ENCODE results near the gene PARP1.
"Not testable (repeated sequence)": the region's sequence is repeated elsewhere in the genome, so short reads cannot be mapped to it uniquely, and the experiment has no call there.

Gene PARP1

DNA sequence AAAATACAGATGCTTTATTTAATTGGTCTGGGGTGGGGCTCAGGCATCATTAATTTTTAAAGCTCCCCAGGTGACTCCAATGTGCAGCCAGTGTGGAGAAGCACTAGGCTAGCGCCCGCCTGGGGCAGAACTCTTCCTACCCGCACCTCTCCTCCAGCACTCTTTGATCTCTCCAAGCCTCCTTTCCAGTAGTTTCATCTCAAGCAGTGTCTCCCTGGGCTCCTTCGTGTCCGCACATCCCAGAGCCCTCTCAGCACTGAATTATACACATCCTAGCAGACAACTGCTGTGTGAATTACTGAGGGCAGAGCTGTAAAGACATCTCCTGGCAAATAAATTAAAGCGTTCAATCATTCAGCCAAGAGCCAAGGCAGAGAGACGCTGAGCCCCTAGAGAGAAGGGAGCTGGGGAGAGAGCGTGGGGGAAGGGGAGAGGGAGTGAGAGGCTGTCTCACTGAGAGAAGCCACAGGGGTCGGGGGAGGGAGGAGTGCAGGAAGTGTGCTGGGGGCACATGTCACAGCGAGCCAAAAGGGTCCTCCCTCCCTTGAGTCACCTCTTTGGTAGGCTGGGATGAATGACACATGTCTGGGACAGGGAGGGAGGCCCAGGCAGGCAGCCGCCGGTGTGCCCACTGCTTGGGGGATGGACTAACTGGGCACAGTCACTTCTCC is 21.0 kb upstream of the PARP1 start:
- DNase-seq: no peak

GRCh38 chr1:226428348-226428747 is 20.5 kb upstream of the PARP1 start:
- DNase-seq: no peak

- DNase-seq: no peak
These were observed 19.2 kb upstream of the PARP1 start for GRCh38 chr1:226427131-226427530.

GRCh38 chr1:226426395-226426794 is 18.5 kb upstream of the PARP1 start:
- not testable (repeated sequence) for DNase-seq

DNA sequence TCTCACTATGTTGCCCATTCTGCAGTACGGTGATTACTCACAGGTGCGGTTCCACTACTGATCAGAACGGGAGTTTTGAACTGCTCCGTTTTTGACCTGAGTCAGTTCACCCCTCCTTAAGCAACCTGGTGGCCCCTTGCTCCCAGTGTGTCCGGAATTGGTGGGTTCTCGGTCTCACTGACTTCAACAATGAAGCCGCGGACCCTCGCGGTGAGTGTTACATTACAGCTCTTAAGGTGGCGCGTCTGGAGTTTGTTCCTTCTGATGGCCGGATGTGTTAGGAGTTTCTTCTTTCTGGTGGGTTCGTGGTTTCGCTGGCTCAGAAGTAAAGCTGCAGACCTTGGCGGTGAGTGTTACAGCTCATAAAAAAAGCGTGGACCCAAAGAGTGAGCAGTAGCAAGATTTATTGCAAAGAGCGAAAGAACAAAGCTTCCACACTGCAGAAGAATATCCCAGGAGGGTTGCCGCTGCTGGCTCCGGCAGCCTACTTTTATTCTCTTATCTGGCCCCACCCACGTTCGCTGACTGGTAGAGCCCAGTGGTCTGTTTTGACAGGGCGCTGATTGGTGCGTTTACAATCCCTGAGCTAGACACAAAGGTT is 17.6 kb upstream of the PARP1 start:
- DNase-seq: peak; percentile 19 to 47

GRCh38 chr1:226425004-226425378 is 17.1 kb upstream of the PARP1 start:
- peak in 1 of 2 donors; percentile 12 for DNase-seq

DNA sequence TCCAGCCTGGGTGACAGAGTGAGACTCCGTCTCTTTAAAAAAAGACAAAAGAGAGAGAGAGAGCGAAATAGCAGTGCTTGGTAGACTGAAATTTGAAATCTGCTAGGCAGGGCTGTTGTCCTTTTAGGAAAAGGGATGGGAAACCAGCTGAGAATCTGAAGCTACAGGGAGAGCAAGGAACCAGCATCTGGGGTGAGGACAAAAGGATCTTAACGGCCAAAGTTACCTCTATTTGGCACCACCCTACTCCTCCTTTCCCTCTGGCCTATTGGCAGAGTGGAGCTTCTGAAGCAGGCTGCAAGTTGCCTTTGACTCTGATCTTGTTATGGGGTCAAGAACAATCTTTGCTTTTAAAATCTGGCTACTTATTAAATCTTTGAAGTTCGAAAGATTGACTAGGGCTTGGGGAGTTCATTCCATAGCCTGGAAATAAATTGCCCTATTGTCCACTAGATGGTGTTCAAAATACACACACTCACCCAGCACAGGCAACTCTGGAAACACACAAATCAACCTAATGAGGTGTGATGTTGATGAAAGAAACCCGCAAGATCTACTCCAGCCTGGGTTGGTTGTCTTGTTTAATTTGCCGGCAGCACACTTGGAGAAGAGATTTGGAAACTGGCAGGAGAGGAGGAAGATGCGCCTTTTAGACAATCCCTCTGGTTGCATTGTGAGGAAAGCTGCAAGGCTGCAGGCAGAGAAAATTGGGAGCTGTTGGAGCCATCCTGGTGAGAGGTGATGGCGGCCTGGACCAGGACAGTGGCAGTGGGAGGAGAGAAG is 16.5 kb upstream of the PARP1 start:
- DNase-seq: peak in 1 of 2 donors; percentile 54

GRCh38 chr1:226422478-226422877 is 14.6 kb upstream of the PARP1 start:
- DNase-seq: no peak

DNA sequence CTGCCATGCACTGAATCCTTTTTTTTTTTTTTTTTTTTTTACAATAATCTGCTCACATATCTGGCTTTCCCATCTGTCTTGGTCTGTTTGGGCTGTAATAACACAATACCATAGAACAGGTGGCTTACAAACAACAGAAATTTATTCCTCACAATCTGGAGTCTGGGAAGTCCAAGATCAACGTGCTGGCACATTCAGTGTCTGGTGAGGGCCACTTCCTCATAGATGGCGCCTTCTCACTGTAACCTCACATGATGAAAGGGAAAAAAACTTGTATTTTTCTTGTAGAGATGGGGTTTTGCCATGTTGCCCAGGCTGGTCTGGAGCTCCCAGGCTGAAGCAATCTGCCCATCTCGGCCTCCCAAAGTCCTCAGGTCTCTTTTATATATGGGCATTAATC is 13.0 kb upstream of the PARP1 start:
- no peak for DNase-seq

DNA sequence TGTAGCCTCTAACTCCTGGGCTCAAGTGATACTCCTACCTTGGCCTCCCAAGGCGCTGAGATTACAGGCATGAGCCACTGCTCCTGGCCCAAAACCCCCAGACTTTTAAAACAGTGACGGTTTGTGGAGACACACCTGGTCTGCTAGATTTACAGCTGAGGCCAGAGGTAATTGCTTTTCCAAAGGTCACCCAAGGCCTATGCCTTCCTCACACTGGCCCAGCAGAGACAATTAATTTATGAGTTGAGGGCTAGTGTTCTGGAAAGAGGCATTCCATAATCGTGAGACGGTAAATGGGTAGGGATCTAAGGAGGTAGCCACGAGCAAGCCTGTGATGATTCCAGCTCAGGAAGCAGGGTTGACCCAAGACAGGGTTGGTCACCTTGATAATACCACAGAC is 12.4 kb upstream of the PARP1 start:
- no peak for DNase-seq

- DNase-seq: no peak
These were observed 11.6 kb upstream of the PARP1 start for GRCh38 chr1:226419284-226420029.

GRCh38 chr1:226417830-226418546 is 10.1 kb upstream of the PARP1 start:
- no peak for DNase-seq

- no peak for DNase-seq
These were observed 9.5 kb upstream of the PARP1 start for GRCh38 chr1:226417350-226417749.

- DNase-seq: no peak
These were observed 6.3 kb upstream of the PARP1 start for GRCh38 chr1:226414098-226414698.

DNA sequence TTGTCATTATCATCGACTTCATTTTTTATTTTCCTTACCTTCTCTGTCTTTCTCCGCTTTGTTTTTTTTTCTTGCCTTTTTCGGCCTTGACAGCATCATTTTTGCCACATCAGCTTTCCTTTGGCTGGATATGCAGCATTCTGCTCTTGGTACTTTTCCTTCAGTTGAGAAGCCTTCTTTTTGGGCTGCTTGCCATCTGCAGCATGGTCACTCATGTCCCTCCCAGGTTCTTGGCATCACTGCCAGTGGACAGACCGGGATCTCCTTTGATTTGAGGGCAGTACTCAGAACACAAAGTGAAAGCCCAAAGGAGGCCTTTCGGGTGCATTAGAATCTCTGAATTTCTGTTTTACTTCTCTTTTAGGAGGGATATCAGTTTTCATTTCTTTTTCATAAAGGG is 3.7 kb upstream of the PARP1 start:
- no peak for DNase-seq

DNA sequence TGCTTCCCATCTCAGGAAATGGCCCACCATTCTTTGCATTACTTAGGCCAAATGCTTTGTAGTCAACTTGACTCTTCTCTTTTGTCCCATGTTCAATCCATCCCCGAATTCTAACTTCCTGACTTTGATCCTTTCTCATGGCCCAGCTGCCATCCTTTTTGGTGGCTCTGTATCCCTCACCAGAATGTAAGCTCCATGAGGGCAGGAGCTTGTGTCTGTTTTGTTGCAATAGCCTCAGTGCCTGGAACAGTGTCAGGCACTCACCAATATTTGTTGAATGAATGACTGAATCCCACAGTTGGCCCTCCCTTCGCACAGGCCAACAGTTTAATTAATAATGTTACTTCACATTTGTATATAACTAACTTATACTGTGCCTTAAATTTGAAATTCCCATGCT is 3.1 kb upstream of the PARP1 start:
- DNase-seq: no peak

- DNase-seq: no peak
These were observed 1.5 kb upstream of the PARP1 start for GRCh38 chr1:226409392-226409791.

DNA sequence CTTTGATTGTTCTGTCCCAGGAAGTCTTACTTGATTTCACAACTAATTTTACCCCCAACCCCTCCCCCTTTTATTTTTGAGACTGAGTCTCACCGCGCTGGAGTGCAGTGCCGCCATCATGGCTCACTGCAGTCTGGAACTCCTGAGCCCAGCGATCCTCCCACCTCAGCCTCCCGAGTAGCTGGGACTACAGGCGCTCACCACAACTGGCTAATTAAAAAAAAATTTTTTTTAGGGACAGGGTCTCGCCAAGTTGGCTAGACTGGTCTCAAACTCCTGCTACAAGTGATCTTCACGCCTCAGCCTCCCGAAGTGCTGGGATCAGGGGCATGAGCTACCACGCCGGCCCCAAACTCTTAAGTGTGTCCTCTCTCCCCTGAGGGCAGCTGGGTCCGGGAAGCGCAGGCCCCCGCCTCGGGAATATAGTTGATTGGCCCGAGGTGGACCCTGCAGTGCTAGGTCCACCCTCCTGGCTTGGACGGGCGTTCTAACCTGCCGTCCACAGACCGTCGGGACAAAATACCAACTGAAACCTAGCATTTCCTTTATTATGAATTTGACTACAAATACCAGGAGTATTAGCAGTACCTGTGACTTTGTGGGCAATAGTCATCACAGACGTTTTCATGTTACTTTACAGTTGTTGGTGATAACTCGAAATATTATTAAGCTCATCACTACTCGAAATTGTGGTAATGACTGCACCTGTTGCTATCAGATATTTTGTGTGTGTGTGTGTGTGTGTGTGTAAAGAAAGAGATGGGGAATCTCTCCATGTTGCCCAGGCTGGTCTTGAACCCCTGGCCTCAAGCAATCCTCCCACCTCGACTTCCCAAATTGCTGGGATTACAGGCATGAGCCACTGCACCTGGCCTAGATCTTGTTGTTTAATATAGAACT is 642 bp upstream of the PARP1 start:
- no peak for DNase-seq

GRCh38 chr1:226407199-226407496 is 745 bp downstream of the PARP1 start:
- peak in 1 of 2 donors; percentile 47 for DNase-seq

DNA sequence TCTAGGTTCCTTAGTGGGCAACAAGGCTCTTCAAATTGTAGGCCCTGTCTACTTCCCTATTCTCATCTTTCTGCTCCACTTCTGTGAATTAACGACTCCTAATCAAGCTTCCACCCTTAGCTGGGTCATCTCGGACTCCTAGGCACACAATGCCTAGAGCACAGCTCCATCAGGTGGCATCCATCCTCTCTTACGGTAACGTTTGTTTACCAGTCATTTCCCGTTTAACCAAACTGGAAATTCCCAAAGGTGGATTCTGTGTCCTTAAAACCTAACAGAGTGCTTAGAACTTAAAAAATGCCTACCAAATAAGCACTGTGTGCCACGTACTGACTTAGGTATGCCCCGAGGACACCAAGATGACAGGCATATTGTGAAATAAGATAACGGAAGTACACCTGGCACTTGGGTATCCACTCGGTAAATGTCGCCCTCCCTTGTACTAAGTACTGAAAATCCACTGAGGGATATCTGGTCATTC is 1.5 kb downstream of the PARP1 start:
- peak in 1 of 2 donors; percentile 41 for DNase-seq

- DNase-seq: peak in 1 of 2 donors; percentile 29
These were observed 2.4 kb downstream of the PARP1 start for GRCh38 chr1:226405411-226405988.
